GM20431 (cell line): Measurements from ENCODE around the gene TFDP2.
"Not testable (repeated sequence)": the region's sequence is repeated elsewhere in the genome, so short reads cannot be mapped to it uniquely, and the experiment has no call there.

ENCODE experiments used
- in situ Hi-C: fragments of 300-500 bp; cut with MseI, MboI; formaldehyde crosslinking; loops from one replicate; pipeline ENCODE4 v1.15.0; 2020; ENCODE audit warnings: low sequenced_read_pairs; ENCODE audit not compliant: unreplicated experiment

Gene TFDP2

GRCh38 chr3:142129516-142130171 lies 19.7 kb downstream of the TFDP2 start:
- in situ Hi-C loops: no loop called here

- in situ Hi-C loops: no loop called here
Observed at GRCh38 chr3:142127941-142128658, 21.2 kb downstream of the TFDP2 start.

GRCh38 chr3:142124243-142124642 lies 25.1 kb downstream of the TFDP2 start:
- in situ Hi-C loops: no loop called here

DNA sequence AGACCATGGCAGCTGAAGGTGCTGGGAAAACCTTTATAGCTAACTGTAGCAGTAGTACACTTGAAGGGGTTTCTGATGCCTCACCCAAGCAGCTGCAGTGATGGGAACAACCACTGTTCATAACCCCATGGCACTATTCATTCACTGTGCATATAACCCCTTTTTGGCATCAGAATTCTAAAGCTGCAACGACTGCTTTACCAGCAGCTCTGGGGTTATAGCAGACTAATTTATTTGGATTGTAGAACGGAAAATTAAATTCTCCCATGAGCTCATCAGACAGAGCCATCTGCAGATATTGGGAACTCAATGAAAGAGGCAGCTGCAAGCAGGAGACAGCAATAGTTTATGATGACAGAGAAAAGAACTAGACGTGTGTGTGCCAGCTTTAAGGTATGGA lies 28.6 kb downstream of the TFDP2 start:
- in situ Hi-C loops: no loop called here

DNA sequence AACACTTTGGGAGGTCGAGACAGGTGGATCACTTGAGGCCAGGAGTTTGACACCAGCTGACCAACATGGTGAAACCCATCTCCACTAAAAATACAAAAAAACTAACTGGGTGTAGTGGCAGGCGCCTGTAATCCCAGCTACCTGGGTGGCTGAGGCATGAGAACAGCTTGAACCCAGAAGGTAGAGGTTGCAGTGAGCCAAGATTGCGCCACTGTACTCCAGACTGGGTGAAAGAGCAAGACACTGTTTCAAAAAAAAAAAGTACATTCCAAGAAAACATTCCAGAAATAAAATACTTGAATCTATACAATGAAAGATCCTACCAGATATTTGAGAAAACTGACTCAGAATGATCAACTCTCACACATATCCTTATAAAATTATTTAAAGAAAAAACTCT lies 30.4 kb downstream of the TFDP2 start:
- in situ Hi-C loops: no loop called here

- in situ Hi-C loops: no loop called here
Observed at GRCh38 chr3:142117056-142117851, 32.1 kb downstream of the TFDP2 start.

DNA sequence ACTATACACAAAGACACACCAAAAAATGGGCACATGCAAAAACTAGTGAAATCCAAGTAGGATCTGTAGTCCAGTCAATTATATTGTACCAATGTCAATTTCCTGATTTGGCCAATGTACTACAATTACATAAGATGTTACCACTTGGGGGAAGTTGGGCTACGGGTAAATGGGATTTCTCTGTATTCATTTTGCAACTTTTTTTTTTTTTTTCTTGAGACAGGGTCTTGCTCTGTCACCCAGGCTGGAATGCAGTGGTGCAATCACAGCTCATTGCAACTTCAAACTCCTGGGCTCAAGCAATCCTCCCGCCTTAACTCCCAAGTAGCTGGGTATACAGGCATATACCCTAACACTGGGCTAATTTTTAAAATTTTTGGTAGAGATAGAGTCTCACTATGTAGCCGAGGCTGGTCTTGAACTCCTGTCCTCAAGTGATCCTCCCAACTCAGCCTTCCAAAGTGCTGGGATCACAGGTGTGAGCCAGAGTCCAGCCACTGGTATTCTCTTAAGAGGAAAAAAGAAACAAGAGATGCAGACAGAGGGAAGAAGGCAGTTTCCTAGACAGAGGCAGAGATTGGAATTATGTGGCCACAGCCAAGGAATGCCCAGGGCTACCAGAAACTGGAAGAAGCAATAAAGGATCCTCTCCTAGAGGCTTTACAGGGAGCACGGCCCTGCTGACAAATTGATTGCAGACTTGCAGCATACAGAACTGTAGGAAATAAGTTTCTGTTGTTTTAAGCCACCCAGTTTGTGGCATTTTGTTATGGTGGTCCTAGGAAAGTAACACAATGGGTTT lies 33.3 kb downstream of the TFDP2 start:
- in situ Hi-C loops: no loop called here

DNA sequence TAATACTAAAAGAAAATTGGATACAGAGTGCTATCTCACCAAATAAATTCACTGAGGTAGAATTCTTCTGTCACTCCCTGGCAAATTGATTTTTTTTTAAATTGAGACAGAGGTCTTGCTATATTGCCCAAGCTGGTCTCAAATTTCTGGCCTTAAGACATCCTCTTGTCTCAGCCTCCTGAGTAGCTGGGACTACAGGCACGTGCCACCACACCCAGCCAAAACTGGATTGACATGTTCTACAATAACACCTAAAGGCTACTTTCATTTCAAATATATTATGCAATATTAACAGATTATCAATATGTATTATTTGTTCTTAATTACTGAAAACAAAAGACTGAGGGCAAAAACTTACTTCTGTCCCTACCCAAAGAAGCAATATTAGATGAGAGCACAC lies 36.7 kb downstream of the TFDP2 start:
- in situ Hi-C loops: no loop called here

DNA sequence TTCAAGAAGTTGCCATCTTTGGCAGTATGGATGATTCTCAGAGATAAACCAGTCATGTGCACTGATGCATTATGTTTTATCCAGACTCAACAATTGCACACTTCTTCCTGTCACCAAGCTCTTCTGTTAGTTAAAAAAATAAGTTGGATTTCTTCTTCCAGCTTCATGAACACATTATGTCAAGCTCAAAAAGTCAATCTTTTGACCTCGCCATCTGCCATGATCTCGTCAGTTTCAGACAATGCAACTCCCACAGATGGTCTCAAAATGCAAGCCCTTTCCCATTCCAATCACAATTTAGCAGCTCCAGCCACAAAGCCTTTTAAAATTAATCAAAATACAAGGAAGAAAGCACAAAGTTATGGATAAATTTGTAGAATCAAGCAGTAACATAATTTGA lies 42.8 kb downstream of the TFDP2 start:
- in situ Hi-C loops: no loop called here

- in situ Hi-C loops: no loop called here
Observed at GRCh38 chr3:142105991-142106390, 43.4 kb downstream of the TFDP2 start.

DNA sequence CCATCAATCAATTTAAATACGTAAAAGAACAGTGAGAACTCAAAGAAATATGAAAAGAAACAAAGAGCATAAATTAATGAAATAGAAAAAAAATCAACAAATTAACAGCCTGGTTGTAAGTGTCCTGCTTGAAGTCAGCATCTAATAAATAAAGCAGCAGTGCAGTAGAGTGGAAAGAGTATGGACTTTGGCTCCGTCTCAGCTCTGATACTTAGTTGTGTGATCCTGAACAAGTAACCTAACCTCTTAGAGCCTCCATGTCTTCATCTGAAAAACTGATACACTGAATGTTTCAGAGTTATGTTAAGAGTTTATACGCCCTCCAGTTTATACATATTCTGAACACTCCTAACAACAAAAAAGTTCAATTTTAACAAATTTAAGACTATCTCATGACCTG lies 44.6 kb downstream of the TFDP2 start:
- in situ Hi-C loops: no loop called here

- in situ Hi-C loops: no loop called here
Observed at GRCh38 chr3:142098964-142099363, 50.4 kb downstream of the TFDP2 start.

- in situ Hi-C loops: no loop called here
Observed at GRCh38 chr3:142097099-142097843, 52.1 kb downstream of the TFDP2 start.

DNA sequence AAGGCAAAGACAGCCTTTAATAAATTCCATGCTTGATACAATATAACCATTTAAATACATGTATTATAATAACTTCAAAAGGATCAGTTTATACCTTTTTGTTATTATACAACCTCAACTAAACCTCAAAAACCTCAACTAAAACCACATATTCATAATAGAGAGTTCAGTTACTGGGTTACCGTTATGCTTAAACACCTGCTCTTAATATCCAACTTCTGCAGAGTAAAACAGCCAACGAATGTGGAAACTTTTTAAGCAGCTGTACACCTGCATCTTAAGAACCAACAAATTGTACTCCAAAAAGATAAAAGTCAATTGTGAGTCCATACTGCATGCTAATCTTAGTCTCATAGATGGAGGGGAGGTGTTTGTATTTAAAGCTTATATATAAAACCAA lies 53.5 kb downstream of the TFDP2 start:
- in situ Hi-C loops: no loop called here

- in situ Hi-C loops: not testable (repeated sequence)
Observed at GRCh38 chr3:142088925-142089324, 60.4 kb downstream of the TFDP2 start.

DNA sequence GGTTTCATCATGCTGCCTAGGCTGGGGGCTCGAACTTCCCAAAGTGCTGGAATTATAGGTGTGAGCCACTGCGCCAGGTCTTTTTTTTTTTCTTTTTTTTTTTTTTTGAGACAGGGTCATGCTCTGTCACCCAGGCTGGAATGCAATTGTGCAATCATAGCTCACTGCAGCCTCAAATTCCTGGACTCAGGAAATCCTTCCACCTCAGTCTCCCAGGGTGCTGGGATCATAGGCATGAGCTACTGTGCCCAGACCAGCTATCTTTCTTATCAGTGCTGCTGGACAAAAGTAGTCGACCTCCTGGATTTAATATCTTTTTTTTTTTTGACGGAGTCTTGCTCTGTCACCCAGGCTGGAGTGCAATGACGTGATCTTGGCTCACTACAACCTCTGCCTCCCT lies 60.8 kb downstream of the TFDP2 start:
- in situ Hi-C loops: no loop called here

- in situ Hi-C loops: no loop called here
Observed at GRCh38 chr3:142087676-142088075, 61.7 kb downstream of the TFDP2 start.

DNA sequence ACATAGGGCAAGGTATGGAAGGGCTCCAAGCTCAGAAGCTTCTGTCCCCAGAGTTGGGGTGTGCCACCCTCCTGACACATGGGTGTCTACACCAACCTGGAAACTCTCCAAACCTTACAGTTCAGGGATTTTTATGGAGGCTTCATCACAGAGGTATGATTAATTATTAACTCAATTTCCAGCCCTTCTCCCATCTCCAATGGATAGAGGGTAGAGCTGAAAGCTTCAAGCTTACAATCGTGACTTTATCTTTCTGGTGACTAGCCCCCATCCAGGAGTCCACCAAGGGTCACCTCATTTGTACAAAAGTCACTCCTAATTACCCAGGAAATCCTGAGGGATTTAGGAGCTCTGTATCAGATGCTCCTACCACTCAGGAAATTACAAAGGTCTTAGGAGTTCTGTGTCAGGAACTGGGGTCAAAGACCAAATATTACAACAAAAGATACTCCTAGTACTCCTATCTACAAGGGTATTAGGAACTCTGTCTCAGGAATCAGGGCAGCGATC lies 62.7 kb downstream of the TFDP2 start:
- in situ Hi-C loops: no loop called here

DNA sequence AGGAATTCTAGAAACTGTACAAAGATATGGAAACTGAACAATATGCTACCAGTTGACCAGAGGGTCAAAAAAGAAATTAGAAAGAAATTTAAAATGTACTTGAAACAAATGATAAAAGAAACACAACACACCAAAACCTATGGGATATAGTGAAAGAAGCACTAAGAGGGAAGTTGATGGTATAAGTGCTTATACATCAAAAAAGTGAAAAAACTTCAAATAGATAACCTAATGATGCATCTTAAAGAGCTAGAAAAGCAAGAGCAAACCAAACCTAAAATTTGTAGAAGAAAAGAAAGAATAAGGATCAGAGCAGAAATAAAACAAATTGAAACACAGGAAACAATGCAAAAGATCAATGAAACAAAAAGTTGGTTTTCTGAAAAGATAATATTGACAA lies 68.2 kb downstream of the TFDP2 start:
- in situ Hi-C loops: no loop called here
